Left forelimb (tissue), 1 donor: ENCODE data around the gene PRKAG2.

ENCODE experiments used
- DNase-seq: peaks from one replicate; pipeline ENCODE4 v3.0.0-alpha.2; 2018; ENCODE audit warnings: low spot score

PRKAG2 gene

DNA sequence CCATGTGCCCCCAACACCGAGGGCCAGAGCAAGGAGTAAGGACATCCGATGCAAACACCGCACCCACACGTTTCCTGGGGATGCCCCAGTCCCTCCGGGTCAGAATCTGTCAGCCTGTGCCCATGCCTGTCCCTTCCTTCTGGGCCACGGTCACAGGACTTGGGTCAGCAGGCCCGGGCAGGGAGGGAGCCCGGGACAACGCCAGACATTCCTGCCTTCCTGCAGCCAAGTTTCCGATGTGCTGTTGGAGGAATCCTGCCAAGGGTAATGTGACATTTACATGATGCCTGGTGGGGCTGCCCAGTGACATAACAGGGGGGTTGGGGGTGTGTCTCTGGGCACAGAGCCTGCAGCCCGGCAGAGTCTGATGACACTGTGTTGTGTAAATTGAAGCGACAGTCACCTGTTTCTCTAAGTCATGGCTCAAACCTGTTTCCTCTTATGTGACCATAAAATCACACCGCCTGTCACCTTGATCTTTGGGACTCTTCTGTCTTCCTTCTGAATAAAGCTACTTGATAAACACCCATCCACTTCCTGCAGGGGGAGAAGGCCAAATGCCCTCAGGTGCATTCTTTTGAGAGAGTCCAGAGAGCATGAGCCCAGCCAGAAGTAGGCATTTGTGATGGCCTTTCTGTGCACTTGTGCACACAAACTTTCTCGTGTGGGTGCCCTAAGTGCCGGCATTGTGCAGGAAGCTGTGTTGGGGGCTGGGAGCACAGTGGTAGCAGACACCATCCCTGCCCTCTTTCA is 181.9 kb downstream of the PRKAG2 start:
- no peak for DNase-seq

DNA sequence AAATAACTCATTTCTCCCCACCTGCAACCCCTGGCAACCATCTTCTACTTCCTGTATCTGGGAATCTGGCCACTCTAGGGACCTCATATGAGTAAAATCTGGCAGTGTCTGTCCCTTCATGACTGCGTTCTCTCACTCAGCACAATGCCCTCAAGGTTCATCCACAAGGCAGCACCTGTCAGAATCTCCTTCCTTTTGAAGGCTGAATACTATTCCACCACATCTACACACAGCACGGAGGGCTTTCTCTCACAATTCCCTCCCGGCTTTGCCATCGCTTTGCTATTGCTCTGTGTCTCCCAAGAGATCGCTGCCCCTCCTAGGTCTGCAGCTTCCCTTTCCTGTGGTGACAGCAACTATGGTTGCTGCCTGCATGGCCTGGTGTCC is 182.5 kb downstream of the PRKAG2 start:
- DNase-seq, result no peak

DNA sequence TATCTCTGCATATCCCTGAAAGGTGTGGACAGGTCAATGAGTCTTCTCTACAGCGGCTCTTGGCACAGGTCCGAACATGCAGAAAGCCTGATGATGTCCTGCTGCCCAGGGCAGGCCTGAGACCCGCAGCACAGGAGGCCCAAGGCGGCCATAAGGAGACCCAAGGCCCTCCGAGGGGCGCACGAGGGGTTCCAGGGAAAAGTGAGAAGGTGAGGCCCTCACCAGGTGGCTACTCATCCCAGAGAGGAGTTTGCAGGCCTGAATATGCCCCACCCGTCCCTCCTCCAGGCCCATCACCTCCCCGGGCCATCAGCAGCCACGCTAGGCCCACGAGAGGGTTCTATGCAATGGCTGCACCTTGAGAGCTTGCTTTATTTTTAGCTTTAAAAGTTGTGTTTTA is 183.8 kb downstream of the PRKAG2 start:
- no peak for DNase-seq

DNA sequence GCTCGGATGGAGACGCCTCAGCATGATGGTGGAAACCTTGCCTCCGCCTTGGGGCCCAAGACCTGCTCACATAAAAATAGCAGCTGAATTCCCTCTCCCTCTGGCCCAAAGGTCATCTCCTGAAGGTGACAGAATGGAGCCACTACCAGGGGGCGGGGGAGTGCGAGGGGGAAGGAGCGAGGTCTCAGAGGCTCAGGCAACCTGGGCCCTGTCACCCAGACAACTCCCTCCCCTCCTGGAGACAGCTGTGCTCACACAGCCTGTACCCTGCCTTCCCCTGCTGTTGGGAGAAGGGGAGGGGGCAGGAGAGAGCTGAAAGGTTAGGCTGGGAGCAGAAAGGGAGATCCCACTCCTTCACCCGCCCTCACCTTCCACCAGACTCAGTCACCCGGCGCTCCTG is 184.2 kb downstream of the PRKAG2 start:
- DNase-seq, result no peak

DNA sequence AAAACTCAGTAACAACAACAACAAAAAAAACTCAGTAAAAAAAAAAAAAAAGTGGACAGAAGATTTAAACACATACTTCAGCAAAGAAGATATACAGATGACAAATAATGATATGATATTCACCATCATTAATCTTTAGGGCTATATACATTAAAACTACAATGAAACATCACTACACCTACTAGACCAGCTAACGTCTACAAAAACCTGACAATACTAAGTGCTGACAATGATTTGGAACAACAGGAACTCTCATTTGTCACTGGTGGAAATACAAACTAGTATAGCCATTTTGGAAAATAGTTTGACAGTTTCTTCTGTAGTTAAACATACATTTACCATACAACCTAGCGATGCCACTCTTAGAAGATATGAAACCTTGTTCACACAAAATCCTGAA is 185.5 kb downstream of the PRKAG2 start:
- DNase-seq, result no peak

DNA sequence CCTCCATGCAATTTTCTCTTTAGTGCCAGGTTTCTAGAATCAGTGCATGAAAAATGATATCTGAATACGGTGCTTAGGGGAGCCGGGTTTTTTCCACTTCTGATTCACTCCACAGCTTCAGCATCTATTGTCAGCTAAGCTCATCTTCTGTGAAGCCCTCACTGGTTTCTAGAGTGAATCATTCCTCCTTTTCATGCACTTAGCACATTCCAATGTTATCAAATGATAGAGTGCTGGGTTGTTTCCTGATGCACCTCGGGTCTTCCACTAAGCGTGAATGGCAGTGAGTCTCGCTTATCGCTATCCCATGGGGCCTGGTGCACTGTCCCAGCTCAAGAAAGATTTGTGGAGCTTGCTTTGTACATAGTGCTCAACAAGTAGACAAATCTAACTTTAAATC is 186.3 kb downstream of the PRKAG2 start:
- no peak for DNase-seq

DNA sequence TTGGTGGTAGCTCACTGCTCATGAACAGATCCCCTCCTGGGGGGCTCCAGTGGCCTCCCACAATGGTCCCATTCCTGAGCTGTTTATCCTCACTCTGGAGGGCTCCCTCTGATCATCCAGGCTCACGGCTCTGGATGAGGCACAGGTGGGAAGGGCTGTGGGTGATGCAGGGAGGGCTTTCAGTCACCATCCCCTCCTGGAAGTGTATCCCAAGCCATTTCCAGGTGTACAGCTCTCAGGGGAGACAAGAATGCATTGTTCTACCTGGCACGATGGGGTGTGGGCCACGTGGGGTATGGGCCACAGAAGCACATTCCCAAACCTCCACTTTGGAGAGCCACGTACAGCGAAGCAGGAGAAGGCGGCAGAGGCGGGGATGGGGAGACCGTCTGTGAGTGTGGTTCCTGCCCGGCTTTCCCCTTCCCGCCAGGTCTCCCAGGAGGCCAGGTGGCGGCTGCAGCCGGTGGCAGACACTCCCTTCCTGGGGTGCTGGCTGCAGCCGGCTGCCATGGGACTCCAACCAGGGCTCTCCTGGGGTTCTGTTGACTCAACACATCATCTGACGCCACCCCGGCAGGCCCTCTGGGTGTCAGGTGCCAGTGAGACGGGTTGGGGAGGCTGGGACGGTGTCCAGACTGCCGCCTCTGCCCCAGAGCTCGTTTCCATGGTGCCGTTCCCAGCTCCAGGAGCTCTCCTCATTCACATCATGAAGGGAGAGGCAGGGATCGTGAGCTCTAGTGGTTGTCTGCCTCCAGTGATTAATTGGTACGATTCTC is 187.5 kb downstream of the PRKAG2 start:
- DNase-seq, result no peak

DNA sequence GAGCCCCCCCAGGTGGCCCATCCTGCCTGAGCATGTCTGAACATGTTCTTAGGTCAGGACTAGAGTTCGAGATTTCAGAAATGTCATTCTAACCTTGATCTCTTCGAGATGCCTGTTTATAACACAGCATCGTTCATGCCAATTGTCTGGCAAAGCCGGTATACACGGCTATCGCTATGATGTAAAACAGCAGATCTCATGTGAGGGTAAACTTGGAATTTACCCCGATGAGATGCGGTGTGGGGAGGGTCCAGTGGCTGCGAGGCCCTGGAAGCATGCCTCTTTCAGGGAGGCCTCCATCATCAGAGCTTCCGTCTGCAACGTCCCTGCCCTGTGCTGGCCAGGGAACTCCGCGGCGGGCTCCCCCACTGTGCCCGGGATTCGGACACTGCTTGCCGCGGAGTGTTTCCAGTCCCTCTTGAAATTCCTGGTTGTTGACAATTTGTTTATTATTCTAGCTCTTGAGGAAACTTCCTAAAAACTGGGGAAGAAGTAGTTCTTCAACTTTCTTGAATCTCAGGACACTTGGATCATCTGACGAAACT is 188.6 kb downstream of the PRKAG2 start:
- no peak for DNase-seq

DNA sequence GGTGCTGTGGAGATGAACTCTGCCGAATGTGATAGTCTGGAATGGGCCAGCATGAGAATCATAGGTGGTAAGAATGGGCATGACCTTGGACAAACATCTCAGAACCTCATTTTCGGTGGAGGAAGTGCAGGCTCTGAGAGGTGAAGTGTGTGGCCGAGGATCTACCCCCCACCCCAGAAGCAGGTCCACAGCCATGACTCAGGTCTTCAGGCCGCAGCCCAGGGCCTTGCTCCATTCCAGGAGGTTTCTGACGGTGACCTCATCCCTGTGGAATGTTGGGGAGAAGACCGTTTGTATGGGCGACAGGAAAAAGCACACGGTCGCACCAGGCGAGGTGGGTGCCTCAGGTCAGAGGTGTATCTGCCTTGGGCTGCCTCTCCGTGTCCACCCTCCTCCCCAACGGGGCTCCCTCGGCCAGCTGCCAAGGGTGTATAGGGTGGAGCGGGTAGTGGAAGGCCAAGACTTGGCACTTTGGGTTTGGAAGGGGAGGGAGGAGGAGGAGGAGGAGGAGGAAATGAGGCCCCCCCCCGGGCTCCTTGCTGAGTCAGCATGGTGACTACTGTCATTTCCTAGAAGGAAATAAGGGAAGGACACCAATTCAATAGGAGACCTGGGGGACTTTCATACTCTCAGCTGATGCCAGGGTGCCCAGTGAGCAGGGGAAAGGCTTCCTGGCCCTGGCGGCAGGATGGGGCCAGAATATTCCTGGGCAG is 189.2 kb downstream of the PRKAG2 start:
- DNase-seq, result no peak

DNA sequence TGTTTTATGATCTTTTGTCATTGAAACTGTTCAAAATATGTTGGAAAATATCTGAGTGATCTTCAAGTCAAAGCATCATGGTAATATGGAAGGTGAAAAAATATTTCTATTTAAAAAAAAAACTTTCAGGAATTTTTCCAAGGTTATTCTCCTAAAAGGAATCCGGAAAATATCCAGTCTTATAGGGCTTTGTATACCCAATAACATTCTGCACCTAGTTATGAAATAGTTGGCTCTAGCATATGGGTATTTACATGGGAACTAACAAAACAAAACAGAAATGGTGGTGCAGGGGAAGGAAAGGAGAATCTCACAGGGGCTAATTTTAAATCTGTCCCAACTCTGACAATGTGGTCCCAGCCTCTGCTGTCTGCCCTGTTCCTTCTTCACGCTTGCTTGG is 190.1 kb downstream of the PRKAG2 start:
- DNase-seq, result no peak

DNA sequence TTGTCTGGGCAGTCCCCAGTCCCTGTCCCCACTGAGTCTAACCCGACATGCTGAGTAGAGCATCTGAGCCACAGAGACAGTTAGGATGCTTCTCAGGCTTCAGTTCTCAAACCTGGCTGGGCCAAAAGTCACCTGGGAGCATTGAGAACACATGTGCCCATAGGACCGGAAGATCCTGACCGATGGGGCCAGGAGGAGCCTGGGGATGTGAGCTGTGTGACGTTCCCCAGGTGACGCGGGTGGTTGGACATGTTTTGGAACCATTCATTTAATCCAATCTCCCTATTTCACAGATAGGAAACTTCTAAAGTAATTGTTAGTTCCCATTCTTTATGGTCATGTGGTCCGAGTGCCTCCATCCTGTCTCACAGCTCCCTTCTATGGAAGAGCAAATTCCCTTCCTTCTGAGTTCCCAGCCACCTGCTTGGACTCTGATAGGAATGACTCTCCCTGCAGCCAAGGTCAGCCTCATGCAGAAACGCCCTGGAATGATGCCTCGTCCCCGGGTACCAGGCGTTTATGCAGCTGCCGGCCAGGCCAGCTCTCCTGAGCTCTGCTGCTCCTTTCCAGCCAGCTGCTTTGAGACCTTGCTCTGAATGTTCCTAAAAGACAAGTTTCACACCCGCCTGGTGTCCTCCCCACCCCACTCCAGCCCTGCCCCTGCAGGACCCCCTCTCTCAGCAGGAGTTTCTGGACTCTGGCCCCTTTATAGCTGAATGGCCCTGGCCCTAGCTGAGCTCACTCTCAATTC is 190.7 kb downstream of the PRKAG2 start:
- DNase-seq, result no peak

DNA sequence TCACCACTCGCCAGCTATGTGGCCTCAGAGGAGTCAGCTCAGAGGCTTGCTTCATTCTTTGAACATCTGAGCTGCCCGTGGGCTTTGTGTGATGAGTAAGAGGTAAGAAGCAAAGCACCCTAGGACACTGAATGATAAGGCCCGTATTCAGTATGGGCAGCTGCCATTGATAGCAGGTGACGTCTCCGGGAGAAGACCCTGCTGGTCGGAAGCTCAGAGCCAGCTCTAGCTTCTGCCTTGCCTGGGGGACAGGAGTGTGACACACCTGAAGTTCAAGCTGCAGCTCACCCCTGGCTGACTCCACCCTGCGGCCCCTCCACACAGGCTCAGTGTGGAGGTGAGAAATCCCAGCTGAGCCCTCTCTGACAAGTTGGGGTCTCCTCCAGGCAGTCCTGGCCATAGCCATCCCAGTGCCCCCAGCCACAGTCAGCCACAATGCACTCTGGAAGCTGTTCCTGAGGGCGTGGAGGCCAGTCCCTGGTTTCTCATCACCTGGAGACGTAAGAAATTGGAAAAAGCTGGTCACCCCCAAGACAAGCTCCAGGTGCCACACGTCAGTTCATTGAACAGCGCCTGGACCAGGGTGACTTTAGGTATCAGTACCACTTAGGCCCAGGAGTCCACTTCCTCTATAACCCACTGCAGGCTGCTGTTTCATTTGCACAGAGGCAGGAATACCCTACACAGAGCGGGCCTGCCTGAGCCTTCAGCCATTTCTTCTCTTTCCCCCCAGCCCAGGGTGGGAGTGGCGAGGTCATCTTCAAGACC is 192.3 kb downstream of the PRKAG2 start:
- DNase-seq, result no peak

DNA sequence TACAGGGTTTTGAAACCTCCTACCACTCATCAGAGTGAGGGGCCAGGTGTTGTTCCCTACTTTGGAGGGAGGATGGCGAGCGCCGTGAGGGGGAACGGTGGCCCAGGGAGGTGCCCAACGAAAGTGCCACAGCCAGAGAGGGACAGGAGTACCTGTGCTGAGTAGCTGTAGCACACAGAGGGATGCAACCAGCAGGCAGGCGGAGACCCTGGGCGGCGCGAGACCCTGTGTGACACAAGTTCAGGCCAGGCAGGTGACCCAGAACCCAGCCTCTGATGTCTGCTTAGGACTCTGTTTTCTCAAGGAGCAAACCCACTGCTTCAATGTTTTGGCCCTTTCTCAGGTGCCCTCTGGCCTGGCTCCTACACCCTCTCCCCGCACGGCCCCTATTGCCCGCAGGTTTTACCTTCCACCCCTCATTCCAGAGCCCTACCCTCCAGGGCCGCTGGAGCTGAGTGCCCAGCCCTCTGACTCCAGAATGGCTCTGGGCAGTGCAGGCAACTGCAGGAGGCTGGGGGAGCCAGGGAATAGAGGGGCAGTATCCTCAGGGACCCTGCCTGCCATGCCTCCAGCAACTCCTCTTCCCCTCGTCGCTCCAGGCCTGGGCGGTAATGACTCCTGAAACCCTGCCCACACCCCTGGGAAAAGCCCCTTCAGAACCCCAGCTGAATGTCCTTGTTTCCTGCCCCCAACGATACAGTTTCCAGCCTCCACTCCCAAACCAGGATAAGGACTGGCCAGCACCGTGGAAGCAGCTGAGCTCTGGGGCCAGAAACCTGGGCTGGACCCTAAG is 193.1 kb downstream of the PRKAG2 start:
- DNase-seq, result no peak

DNA sequence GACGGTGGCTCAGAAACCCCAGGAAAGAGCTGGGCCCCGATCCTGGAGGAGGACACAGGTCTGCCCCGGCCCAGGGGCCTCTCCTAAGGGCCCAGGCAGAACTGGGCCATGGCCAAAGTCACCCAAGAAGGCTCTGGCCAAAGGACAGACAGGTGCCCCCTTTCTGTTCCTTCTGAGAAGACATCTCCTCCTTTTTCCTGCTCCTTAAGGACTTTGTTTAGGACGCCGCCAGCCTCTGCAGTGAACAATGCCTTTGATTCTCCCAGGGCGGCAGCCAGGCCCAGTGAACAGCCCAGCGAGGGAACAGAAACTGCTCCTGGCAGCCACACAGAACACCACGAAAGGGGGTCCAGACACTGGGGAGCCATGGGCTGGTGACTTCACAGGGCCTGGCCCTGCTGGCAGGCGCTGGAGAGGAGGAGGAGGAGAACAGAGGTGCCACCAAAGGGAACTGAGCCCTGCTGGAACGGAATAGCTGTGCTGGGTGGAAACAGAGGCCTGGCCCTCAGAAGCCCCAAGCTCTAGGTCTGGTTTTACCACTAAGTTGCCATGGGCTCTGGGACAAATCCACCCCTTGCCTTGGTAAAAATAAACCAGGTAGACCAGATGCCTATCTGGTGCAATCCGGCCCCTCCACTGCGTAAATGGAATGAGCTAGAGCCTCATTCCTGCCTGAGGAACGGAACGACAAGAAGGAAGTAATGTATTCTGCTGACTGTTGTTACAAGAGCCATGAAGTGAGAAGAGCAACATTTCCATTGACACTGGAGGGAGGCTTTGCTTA is 193.9 kb downstream of the PRKAG2 start:
- DNase-seq, result no peak

DNA sequence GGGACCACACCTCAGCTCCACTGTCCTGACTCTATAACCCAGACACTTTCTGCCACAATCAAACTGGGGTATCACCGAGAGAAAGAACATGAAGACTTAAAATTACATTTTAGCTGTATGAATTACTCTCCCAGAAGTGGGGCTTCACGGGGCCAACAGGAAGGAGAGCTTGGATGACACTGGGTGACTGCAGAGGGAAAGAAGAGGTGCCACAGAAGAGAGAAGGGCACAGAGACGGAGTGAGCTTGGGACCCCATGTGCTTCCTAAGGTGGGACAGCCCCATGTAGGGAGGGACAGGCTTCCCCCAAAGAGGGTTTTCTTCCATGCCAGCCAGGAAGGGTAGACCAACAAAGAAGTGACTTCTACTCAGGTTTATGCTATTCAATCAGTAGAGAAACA is 195.2 kb downstream of the PRKAG2 start:
- no peak for DNase-seq

DNA sequence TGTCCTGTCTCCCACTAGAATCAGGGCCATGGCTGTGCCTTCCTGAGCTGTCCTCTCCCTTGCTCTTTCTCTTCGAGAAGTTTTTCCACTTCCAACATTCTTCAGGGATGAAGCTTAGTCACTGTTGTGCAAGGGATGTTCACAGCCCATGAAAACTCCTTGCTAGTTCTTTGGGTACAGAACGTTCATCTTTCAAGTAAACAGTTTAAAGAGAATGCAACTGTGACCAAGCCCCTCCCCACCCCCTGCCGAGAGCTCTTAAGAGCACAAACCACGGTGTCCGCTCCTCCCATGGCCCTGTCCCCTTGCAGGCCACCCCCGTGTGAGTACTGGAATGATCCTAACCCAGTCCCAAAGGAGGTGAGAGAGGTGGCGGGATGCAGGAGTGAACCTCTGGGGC is 196.1 kb downstream of the PRKAG2 start:
- no peak for DNase-seq

DNA sequence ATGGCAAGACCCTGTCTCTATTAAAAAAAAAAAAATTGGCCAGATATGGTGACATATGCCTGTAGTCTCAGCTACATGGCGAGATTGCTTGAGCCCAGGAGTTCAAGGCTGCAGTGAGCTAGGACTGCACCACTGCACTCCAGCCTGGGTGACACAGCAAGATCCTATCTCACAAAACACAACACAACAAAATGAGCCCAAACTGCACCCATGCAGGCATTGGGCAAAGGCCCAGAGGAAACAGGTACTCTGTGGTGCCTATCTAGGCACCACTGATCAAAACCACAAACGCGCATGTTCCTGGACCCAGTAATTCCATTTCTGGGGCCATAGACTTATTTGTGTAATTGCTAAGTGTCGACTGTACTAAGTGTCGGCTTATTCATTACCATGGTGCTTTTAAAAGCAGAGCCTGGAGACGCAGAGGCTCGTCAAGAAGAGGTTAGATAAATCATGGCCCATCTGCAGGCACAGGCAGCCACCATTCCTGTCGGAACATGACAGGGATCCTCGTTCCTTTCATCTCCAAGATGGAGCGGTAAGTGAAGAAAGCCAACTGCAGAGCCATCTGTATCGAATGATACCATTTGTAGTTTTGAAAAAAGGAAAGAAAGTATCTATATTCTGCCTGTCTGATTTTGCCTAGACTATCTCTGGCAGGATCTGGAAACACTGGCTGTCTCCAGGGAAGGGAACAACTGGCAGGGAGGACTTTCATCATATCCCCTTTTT is 196.9 kb downstream of the PRKAG2 start:
- no peak for DNase-seq

DNA sequence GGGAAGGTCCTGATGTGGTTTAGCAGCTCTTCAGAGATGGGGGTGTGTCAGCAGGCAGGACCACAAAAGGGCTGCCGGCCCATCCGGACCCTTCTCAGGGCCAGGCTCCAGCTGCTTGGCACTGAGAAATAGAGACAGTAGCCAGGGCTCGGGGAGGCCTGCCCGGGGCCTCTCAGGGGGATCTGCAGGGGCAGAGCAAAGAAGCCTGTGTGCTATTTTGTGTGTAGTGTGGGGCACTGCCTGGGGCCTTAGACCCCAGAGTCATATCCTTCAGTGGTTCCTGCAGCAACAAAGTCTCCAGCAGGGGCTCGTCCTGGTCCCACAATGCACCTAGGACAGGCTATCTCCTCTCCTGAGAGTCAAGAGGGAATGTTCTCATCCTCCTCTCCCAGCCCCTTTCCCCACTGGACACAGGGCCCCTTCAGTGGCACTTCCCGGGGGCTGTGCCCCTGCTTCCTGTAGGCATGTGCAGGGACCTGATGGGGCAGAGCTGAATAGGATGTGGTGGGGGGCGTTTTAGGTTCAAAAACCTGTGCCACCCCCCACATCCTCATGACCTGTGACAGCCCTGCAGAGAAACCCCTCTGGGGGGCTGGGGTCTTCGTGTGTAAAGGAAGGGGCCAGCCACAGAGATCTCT is 197.7 kb downstream of the PRKAG2 start:
- no peak for DNase-seq
